Memory B cell (primary cell): Measurements from ENCODE around the gene COL4A2.

Source experiments
- ATAC-seq: fragments of 150-1000 bp; cut with Tn5 transposase; 2 replicates; pipeline ENCODE4 v1.10.0; 2021; ENCODE audit warnings: low read depth, mild to moderate bottlenecking, moderate library complexity
- DNase-seq, 2 donors: peaks; one replicate each; pipeline ENCODE4 v3.0.0; 2022; ENCODE audit warnings: low spot score in 2 of 2
- H3K27ac Mint-ChIP-seq: one replicate; pipeline ENCODE4 v1.8.0; 2022; ENCODE audit warnings: mild to moderate bottlenecking, moderate library complexity, mixed read lengths
- H3K27me3 Mint-ChIP-seq: one replicate; pipeline ENCODE4 v1.8.0; 2022; ENCODE audit warnings: mixed read lengths
- H3K36me3 Mint-ChIP-seq: one replicate; pipeline ENCODE4 v1.8.0; 2022; ENCODE audit warnings: mild to moderate bottlenecking, mixed read lengths
- H3K4me1 Mint-ChIP-seq: one replicate; pipeline ENCODE4 v1.8.0; 2022; ENCODE audit warnings: mixed read lengths
- H3K4me3 Mint-ChIP-seq: one replicate; pipeline ENCODE4 v1.8.0; 2022; ENCODE audit warnings: mild to moderate bottlenecking, moderate library complexity, mixed read lengths
- H3K9me3 Mint-ChIP-seq: one replicate; pipeline ENCODE4 v1.8.0; 2022; ENCODE audit warnings: mixed read lengths

COL4A2 gene

DNA sequence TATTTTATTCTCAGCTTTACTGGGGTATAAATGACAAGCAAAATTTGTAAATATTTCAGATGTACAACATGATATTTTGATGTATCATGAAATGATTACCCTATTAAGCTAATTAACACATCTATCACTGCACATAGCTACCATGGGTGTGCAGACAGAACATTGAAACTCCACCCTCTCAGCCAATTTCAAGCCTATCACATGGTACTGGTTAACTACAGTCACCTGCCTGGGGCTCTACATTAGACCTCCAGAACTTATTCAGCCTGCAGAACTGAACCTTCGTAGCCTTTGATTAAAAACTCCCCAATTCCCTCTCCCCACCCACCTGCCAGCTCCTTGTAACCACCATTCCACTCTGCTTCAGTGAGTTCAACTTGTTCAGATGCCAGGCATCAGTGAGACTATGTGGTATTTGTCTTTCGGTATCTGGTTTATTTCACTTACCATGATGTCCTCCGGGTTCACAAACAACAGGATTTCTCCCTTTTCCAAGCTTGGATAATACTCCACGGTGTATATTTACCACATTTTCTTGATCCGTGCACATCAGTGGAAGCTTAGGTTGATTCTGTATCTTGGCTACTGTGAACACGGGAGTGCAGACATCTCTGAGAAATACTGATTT is 235.2 kb downstream of the COL4A2 start:
- peaks cover 6% of the 10 kb centered on the region for H3K4me1 Mint-ChIP-seq
- H3K27me3 Mint-ChIP-seq = no peaks in the 10 kb centered on the region
- DNase-seq (no peak), ATAC-seq (no peak)
- H3K9me3 Mint-ChIP-seq = peaks cover 2% of the 10 kb centered on the region
- no peak overlapping the region for H3K4me3 Mint-ChIP-seq
- H3K36me3 Mint-ChIP-seq = peaks cover 2% of the 10 kb centered on the region
- H3K27ac Mint-ChIP-seq = no peak overlapping the region

DNA sequence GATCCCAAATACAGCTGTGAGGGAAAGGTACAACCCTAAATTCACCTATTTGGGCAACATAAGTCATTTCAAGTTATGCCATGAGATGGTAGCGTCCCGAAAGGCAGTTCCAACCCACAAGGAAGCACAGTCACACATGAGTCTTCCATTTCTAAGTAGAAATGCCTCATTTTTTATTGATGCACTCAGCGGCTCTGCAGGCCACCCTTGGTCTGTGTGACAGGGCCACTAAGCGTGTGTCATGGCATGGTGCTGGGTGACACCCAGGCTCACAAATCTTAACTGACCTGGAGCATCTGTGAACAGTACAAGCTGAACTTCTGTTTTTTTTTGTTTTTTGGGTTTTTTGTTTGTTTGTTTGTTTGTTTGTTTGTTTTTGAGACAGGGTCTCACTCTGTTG is 239.3 kb downstream of the COL4A2 start:
- ATAC-seq (no peak), DNase-seq (no peak)
- H3K36me3 Mint-ChIP-seq = peaks cover 5% of the 10 kb centered on the region
- H3K27ac Mint-ChIP-seq = no peak overlapping the region
- H3K27me3 Mint-ChIP-seq = no peaks in the 10 kb centered on the region
- H3K4me3 Mint-ChIP-seq = no peak overlapping the region
- no peaks in the 10 kb centered on the region for H3K4me1 Mint-ChIP-seq
- peaks cover 2% of the 10 kb centered on the region for H3K9me3 Mint-ChIP-seq

DNA sequence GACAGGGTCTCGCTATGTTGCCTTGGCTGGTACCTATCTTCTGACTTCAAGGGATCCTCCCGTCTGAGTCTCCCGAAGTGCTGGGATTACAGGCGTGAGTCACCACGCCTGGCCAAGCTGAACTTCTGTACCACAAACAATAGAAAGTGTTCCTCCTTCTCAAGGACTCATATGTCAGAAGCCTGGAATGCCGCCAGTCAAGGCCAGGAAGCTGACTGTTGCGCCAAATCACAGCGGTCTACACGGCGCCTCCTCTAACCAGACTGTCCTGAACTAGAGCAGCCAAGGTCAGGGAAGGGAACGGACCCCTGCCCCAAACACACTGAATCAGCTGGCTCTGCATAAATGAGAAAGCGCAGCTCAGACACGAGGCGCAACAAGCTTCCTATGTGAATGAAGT is 239.8 kb downstream of the COL4A2 start:
- H3K27ac Mint-ChIP-seq = no peak overlapping the region
- H3K4me3 Mint-ChIP-seq = no peak overlapping the region
- ATAC-seq = no peak
- H3K4me1 Mint-ChIP-seq = no peaks in the 10 kb centered on the region
- DNase-seq = no peak
- H3K36me3 Mint-ChIP-seq = peaks cover 5% of the 10 kb centered on the region
- H3K27me3 Mint-ChIP-seq = no peaks in the 10 kb centered on the region
- H3K9me3 Mint-ChIP-seq = peaks cover 2% of the 10 kb centered on the region

DNA sequence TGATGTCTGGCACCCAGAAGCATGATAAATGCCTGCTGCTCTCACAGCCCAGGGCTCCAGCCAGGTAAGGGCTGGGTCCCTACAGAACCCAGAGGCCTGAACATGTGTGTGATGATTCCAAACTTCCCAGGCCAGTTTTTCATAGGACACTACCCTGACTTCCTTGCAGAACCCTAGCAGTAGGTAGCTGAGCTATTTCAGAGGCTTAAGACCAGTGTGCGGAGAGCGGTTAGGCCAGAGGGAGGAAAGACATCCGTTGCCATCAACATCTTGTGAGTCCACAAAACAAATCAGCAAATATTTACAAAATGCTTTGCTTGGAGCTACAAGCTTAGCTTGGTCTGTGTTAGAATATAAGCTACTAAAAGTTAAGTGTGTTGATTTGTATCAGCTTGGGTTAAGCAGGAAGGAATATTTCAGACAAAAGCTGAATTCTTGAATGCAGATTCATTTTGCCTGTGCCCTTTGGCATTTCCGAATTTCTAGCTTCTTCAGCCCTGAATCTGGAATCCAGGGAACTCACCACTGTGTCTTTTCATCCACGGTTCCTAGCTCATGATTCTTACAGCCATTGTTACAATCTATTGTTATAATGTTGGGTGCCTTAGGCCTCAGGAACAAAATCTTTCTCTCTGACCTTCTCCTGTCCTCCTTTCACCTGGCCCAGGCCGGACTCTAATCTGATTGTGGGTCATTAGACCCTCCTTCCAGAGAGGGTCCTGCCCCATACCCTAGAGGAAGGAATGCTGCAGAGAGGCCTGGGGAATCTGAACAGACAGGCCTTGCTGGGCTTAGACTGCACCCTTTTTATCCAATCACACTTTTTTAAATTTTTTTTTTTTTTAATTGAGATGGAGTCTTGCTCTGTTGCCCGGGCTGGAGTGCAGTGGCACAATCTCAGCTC is 242.1 kb downstream of the COL4A2 start:
- no peak overlapping the region for H3K4me3 Mint-ChIP-seq
- DNase-seq = no peak

DNA sequence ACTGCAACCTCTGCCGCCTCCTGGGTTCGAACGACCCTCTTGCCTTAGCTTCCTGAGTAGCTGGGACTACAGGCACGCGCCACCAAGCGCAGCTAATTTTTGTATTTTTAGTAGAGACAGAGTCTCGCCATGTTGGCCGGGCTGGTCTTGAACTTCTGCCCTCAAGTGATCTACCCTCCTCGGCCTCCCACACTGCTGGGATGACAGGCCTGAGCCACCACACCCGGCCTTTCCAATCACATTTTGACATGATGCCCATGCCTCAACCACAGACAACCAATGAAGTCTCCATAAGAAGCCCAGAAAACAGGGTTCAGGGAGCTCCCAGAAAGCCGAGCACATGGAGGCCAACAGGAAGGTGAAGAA is 242.7 kb downstream of the COL4A2 start:
- no peak overlapping the region for H3K4me3 Mint-ChIP-seq
- H3K36me3 Mint-ChIP-seq = peaks cover 5% of the 10 kb centered on the region
- no peaks in the 10 kb centered on the region for H3K27me3 Mint-ChIP-seq
- DNase-seq = no peak
- no peak overlapping the region for H3K27ac Mint-ChIP-seq
- ATAC-seq = no peak
- H3K4me1 Mint-ChIP-seq = no peaks in the 10 kb centered on the region
- H3K9me3 Mint-ChIP-seq = peaks cover 2% of the 10 kb centered on the region

More for the DNA sequence above, 242.1 kb downstream of the COL4A2 start:
- Mint-ChIP-seq H3K4me1 (no peaks in the 10 kb centered on the region), H3K9me3 (peaks cover 2% of the 10 kb centered on the region), H3K27ac (no peak overlapping the region), H3K27me3 (no peaks in the 10 kb centered on the region), H3K36me3 (peaks cover 5% of the 10 kb centered on the region)
- ATAC-seq = no peak

DNA sequence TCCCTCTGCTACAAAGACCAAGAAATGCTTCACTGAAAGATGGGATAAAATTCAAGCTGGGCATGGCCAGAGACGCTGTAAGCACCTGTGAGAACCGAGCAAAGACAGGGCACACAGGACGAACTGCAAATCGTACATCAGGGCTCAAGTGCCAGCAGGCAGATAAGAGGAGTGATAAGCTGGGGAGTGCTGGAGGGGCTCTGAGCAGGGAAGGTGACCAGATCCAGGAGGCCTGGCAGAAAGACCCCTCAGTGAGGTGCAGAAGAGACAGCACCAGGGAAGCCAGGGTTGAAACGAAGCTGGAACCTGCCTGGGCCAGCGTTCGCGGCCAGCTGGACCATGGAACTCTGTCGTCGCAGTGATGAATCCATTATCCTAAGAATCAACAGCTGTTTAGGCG is 244.2 kb downstream of the COL4A2 start:
- Mint-ChIP-seq H3K27ac (no peak overlapping the region), H3K4me3 (no peak overlapping the region), H3K9me3 (no peaks in the 10 kb centered on the region), H3K36me3 (peaks cover 3% of the 10 kb centered on the region), H3K4me1 (peaks cover 10% of the 10 kb centered on the region), H3K27me3 (no peaks in the 10 kb centered on the region)
- ATAC-seq (no peak), DNase-seq (no peak)

DNA sequence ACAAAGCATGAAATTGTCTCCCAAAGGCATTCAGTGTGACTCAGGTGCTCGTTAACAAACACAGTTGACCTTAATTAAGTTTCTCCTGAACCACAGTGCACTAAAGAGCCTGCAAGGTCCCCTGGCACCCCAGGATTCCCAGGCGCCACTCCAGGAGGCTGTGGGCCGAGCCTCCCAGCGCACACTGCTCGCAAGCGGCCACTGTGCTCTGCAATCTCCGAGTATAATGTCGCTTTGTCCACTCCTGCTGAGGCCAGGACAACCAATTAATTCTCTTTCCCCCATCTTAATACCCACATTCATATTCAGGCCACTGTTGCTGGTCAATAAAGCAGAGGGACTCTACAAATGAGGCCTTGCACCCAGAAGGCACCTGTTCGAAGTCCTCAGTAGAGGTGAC is 245.7 kb downstream of the COL4A2 start:
- Mint-ChIP-seq H3K9me3 (peaks cover 5% of the 10 kb centered on the region), H3K27ac (no peak overlapping the region), H3K36me3 (peaks cover 7% of the 10 kb centered on the region), H3K4me3 (no peak overlapping the region), H3K27me3 (no peaks in the 10 kb centered on the region), H3K4me1 (peaks cover 15% of the 10 kb centered on the region)
- DNase-seq (no peak), ATAC-seq (no peak)

DNA sequence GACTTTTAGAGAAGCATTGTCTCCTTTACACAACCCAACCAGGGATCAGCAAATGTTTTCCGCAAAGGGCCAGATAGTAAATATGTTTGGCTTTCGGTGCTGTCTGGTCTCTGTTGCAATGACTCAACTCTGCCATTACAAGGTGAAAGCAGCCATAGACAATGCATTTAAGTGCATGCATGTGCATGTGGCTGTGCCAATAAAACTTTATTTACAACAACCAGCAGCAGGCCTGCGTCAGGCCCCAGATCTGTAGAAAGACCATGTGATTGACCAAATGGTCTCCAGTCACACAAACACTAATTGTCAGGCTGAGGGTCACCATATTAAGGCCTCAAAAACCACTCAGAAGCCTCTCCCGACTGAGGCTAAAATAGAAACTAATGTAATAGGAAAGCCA is 246.3 kb downstream of the COL4A2 start:
- Mint-ChIP-seq H3K36me3 (peaks cover 7% of the 10 kb centered on the region), H3K9me3 (peaks cover 5% of the 10 kb centered on the region), H3K4me3 (no peak overlapping the region), H3K4me1 (peaks cover 15% of the 10 kb centered on the region), H3K27ac (no peak overlapping the region), H3K27me3 (no peaks in the 10 kb centered on the region)
- no peak for ATAC-seq
- no peak for DNase-seq

DNA sequence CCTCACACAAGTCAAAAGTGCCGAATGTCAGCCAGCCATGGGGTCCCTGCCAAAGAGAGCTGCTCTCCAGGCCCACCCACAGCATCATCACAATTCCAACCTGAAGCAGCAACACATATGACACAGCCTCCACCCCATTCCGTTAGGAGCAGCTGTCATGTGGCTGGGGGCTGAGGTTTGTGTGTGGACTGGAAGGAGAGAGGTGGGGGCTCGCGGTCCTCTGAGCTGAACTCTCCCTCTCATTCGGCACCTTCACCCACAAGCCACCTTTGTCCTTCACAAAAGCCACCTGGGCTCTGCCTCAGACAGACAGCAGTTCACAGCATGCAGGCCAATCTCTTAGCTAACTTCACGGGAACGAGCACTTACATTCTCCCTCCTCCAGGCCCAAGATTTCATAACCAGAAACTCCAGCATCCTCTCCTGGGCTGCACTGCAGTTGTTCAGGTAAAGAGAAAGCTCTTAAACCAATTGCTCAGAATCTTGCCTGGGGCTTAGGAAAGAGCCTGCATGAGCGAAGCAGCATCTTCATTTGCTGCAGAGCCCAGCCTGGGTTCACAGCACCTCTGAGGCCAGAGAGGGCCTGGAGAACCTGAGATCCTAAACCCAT is 247.2 kb downstream of the COL4A2 start:
- H3K4me1 Mint-ChIP-seq = peaks cover 15% of the 10 kb centered on the region
- no peaks in the 10 kb centered on the region for H3K27me3 Mint-ChIP-seq
- peaks cover 7% of the 10 kb centered on the region for H3K36me3 Mint-ChIP-seq
- peaks cover 5% of the 10 kb centered on the region for H3K9me3 Mint-ChIP-seq
- no peak overlapping the region for H3K4me3 Mint-ChIP-seq
- no peak for DNase-seq
- no peak overlapping the region for H3K27ac Mint-ChIP-seq
- no peak for ATAC-seq

DNA sequence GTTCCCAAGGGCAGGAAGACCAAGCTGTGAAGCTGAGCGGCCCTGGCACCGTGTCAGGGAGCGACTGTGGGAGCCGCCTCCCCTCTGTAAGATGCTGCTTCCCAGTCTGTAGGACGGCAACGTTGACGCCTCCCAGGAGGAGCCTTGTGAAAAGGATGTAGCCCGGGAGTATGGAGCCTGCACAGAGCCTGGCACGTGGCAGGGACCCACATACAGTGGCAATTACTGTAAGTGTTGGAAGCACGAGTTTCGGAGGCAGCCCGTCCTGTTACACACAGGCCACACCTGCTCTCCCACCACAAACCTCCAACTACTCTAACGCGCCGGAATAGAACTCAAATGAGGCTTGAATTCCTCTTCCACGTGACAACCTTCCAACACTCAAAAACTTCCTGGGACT is 247.9 kb downstream of the COL4A2 start:
- peak overlapping the region; percentile 52 for H3K27ac Mint-ChIP-seq
- no peak overlapping the region for H3K4me3 Mint-ChIP-seq
- H3K36me3 Mint-ChIP-seq = peaks cover 7% of the 10 kb centered on the region
- peaks cover 5% of the 10 kb centered on the region for H3K9me3 Mint-ChIP-seq
- no peak for ATAC-seq
- no peak for DNase-seq
- no peaks in the 10 kb centered on the region for H3K27me3 Mint-ChIP-seq
- peaks cover 15% of the 10 kb centered on the region for H3K4me1 Mint-ChIP-seq

DNA sequence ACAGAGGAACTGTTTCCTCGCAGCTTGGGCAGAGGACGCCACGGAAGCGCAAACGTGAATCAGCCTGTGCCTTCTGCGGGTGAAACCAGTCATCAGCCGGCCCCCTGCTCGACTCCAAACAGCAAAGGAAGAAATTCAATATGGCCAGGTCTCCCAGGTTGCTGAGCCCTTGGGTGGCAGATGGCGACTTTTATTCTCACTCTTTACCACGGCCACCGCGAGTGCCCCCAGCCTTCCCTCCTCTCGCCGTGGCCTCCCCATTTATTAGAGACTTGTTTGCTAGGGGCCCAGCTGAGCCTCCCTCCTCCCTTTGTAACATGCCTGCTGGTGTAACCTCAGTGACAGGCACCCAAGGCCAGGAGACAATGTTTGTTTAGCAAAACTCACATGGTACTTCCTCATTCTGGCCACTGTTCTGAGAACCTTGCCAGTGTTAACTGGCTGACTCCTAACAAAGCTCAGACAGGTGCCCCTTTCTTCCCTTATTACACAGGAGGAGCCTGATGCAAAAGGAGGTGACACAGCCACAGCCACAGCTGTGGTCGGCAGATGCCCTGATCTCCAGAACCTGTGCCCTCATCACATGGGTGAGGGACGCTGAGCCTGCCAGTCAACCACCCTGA is 248.6 kb downstream of the COL4A2 start:
- DNase-seq = no peak
- peaks cover 5% of the 10 kb centered on the region for H3K9me3 Mint-ChIP-seq
- H3K4me3 Mint-ChIP-seq = no peak overlapping the region
- peak overlapping the region; percentile 52 for H3K27ac Mint-ChIP-seq
- ATAC-seq = peak; percentile 81
- H3K36me3 Mint-ChIP-seq = peaks cover 7% of the 10 kb centered on the region
- H3K27me3 Mint-ChIP-seq = no peaks in the 10 kb centered on the region
- peaks cover 18% of the 10 kb centered on the region for H3K4me1 Mint-ChIP-seq

DNA sequence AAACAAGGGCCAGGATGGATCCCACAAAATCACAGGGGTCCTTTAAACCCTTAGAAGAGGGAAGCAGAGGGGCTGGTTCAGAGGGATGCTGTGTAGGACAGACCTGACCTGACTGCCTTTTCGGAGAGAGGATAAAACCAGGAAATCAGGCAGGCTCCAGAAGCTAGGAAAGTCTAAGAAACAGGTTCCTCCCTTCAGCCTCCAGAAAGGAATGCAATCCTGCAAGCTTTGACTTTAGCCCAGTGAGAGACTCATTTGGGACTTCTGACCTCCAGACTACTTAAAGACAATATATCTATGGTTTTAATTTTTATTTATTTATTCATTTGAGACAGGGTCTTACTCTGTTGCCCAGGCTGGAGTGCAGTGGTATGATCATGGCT is 249.1 kb downstream of the COL4A2 start:
- H3K27me3 Mint-ChIP-seq = no peaks in the 10 kb centered on the region
- peak overlapping the region; percentile 52 for H3K27ac Mint-ChIP-seq

DNA sequence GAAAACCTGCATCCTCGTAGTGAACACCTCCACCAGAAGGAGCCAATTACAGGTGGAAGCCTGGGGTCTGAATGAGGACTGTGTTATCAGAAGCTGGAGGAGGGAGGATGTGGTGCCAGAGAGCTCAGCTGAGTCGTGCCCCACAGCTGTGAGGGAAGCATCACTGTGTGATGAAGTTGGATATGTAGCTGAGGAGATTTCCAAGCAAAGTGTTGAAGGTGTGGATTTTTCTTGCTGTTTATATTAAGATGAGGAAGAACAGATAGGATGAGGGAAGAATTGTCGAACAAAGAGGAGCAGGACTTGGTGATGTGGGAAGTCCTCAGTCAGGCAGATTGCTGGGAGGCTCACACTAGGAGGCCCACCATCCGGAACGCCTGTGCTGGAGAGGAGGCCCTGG is 250.0 kb downstream of the COL4A2 start:
- H3K9me3 Mint-ChIP-seq = peaks cover 5% of the 10 kb centered on the region
- DNase-seq (no peak), ATAC-seq (no peak)
- no peak overlapping the region for H3K4me3 Mint-ChIP-seq
- H3K27me3 Mint-ChIP-seq = no peaks in the 10 kb centered on the region
- peak overlapping the region; percentile 1 for H3K27ac Mint-ChIP-seq
- peaks cover 5% of the 10 kb centered on the region for H3K36me3 Mint-ChIP-seq
- H3K4me1 Mint-ChIP-seq = peaks cover 22% of the 10 kb centered on the region

More for the DNA sequence above, 249.1 kb downstream of the COL4A2 start:
- peaks cover 5% of the 10 kb centered on the region for H3K9me3 Mint-ChIP-seq
- H3K36me3 Mint-ChIP-seq = peaks cover 6% of the 10 kb centered on the region
- H3K4me1 Mint-ChIP-seq = peaks cover 20% of the 10 kb centered on the region
- no peak for DNase-seq
- ATAC-seq = no peak
- H3K4me3 Mint-ChIP-seq = no peak overlapping the region
